C4-2B (cell line): ENCODE data around the gene PXDC1.

ENCODE experiments used
- H3K27ac ChIP-seq: fragments of 450-650 bp; 2 replicates; pipeline ENCODE4 v1.5.1; 2017
- ZFX ChIP-seq: fragments of 450-650 bp; IDR thresholded peaks from 2 replicates; pipeline ENCODE4 v1.6.1; 2017
- TF ChIP-seq, protein P1 (sequence below): fragments of 450-650 bp; conservative IDR thresholded peaks from 2 replicates; pipeline ENCODE4 v1.5.1; 2017; ENCODE audit warnings: mild to moderate bottlenecking

The PXDC1 gene

DNA sequence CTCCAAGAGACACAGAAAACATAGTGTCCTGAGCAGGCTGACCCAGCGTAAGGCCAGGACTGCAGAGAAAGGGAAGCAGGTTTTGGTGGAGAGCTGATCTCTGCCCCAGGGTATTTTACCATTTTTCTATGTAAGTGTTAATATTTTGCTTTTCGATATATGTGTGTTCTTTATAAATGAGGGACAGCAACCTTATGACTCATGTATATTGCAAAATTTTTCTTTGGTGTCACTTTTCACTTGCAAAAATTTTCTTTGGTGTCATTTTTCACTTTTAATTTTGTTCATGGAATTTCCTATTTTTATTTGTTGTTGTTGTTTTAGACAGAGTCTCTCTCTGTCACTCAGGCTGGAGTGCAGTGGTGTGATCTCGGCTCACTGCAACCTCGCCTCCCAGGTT is 34.6 kb upstream of the PXDC1 start:
- no peak for TF ChIP-seq ZFX
- TF ChIP-seq, protein P1, sequence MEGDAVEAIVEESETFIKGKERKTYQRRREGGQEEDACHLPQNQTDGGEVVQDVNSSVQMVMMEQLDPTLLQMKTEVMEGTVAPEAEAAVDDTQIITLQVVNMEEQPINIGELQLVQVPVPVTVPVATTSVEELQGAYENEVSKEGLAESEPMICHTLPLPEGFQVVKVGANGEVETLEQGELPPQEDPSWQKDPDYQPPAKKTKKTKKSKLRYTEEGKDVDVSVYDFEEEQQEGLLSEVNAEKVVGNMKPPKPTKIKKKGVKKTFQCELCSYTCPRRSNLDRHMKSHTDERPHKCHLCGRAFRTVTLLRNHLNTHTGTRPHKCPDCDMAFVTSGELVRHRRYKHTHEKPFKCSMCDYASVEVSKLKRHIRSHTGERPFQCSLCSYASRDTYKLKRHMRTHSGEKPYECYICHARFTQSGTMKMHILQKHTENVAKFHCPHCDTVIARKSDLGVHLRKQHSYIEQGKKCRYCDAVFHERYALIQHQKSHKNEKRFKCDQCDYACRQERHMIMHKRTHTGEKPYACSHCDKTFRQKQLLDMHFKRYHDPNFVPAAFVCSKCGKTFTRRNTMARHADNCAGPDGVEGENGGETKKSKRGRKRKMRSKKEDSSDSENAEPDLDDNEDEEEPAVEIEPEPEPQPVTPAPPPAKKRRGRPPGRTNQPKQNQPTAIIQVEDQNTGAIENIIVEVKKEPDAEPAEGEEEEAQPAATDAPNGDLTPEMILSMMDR: no peak
- no peak overlapping the region for H3K27ac ChIP-seq

DNA sequence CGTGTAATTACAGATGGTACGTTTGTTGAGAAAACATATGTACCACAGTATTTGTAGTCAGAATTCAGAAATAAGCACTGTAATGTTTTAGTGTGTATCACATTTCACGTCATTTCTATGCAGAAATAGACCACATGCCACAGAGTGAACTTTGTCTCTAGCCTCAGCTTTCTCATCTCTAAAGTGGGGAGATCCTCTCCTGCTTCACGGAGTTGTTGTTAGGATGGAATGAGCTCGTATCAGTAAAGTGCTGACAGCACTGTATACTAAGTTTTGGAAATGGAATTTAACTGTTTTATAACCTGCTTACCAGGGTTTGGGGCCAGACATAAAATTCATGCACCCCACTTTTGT is 34.2 kb upstream of the PXDC1 start:
- no peak overlapping the region for H3K27ac ChIP-seq
- TF ChIP-seq, protein P1: no peak
- no peak for TF ChIP-seq ZFX

DNA sequence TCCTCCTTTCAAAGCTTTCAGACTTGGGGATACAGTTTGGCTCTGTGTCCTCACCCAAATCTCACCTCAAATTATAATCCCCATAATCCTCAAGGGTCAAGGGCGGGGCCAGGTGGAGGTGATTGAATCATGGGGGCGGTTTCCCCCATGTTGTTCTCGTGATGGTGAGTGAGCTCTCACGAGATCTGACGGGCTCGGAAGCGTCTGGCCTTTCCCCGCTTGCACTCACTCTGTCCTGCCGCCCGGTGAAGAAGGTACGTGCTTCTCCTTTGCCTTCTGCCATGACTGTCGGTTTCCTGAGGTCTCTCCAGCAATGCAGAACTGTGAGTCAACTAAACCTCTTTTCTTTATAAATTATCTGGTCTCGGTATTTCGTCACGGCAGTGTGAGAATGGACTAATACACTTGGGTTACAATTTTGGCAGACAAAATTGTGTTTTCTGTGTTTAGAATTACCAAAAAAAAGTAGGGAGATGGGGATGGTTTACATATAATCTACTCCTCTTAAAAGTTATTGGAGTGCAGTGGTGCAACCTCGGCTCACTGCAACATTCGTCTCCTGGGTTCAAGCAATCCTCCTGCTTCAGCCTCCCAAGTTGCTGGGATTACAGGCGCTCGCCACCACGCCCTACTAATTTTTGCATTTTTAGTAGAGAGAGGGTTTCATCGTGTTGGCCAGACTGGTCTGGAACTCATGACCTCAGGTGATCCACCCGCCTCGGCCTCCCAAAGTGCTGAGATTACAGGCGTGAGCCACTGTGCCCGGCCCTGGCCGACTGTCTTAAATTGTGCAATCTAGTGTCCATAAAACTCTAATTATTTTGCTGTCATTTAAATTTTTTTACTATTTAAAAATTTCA is 33.6 kb upstream of the PXDC1 start:
- TF ChIP-seq, protein P1: no peak
- TF ChIP-seq ZFX: no peak
- no peak overlapping the region for H3K27ac ChIP-seq

DNA sequence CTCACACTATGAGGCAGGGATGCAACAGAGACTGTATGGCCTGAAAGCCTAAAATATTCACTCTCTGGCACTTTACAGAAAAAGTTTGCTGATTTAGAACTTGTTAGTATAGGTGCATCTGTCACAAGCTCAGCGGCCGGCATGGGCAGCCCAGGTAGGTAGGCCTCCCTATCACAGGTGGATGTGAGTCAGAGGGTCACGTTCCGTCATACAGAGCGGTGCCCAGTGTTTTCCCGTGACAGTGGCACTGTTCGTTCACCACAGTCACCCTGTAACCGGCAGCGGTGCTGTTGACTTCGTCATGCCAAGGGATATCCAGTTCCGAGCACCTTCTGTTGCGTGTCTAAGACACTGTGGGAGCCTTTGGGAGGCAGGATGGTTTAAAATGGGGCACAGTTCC is 32.9 kb upstream of the PXDC1 start:
- no peak for TF ChIP-seq ZFX
- TF ChIP-seq, protein P1: no peak
- H3K27ac ChIP-seq: no peak overlapping the region

DNA sequence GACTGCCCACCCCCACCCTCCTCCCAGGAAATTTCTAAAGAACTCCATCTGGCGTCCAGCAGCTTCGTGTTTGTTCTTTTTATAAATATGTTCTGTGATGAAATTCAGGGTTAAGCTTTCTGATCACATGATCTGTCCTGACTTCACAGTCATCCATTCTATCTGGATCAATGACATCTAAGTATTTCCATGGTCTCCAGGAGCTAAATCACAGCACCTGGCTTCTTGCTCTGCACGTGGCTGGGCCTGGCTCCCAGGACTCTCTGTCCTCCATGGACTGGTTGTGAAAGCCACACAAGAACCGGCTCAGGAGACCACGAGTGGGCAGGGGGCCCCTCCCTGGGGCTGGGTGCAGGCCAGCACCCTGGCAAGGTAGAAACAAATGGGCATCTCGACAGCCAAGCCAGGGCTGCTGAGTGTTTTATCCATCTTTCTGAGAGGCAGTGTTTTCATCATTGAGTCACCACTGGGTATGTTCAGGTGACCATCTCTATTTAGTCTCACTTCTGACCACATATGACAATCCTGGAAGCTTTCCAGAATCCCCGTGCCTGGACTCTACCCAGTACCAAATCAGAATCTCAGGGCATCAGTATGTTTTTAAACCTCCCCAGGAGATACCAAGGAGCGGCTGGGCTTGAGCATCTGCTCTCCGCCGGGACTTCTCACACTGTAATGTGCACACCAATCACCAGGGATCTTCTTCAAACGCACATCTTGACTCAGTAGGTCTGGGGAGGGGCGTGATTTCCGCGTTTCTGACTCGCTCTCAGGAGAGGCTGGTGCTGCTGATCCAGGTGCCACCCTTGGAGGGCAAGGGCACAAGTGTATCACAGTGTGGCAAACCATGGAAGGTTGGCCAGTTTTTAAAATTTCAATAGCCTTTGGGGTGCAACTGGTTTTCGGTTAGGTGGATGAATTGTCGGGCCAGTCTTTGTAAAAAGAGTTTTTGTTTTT is 31.6 kb upstream of the PXDC1 start:
- TF ChIP-seq ZFX: no peak
- TF ChIP-seq, protein P1: no peak
- H3K27ac ChIP-seq: no peak overlapping the region

DNA sequence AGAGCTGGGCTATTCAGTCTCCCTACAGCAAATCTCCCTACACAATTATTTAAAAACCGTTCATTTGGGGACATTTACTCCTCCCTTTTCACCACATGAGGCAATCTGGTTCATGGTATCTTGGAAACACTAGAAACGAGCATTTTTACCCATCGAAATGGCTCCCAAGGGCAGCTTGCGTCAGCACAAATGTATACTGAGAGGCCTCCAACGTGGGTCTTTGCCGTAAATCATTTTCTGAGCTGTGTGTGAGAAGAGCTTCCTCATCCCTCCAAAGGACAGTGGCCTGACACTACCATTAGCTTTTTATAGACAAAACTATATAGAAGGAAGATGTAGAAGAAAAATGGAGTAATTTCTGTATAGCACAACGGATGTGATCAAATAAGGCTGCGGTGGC is 30.0 kb upstream of the PXDC1 start:
- TF ChIP-seq, protein P1: no peak
- TF ChIP-seq ZFX: no peak
- no peak overlapping the region for H3K27ac ChIP-seq

DNA sequence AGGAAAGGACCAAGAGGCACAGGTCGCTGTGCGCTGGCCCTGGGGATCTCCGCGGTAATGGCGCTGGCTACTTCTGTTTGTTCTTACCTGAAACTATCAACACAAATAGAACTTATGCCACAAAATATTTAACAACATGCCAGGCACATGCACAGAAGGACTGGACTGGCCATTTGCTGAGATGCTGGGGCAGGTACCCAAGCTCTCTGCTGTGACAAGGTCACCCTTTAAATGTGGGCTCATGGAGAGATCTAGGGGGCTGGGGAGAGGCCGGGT is 28.0 kb upstream of the PXDC1 start:
- no peak for TF ChIP-seq ZFX
- TF ChIP-seq, protein P1: no peak
- H3K27ac ChIP-seq: no peak overlapping the region
